Stomach (tissue), 4 donors: ENCODE results near the gene FSD1.

Experiments
- CTCF ChIP-seq, 7 experiments: fragments of 450-650 bp in 4 of 7; fragments of 200-600 bp in 3 of 7; sonication (generic) in 3 of 7; IDR thresholded peaks; one replicate each; pipeline ENCODE4 v1.5.1; 2016 to 2019; ENCODE audit warnings: antibody characterized with exemption in 7 of 7, control low read depth in 2 of 7, mild to moderate bottlenecking in 1 of 7
- POLR2A ChIP-seq, 4 donors: fragments of 450-650 bp; IDR thresholded peaks; one replicate each; pipeline ENCODE4 v1.6.1; 2016; ENCODE audit warnings: antibody characterized with exemption in 4 of 4, control low read depth in 2 of 4, mild to moderate bottlenecking in 1 of 4, moderate library complexity in 1 of 4

GRCh38 chr19:4367781-4368127, 63.4 kb downstream of the FSD1 start:
- TF ChIP-seq CTCF (IDR thresholded peaks at IDR 0.05) (no peak), POLR2A (IDR thresholded peaks at IDR 0.05) (no peak)
